GM12801 (cell line): ENCODE results near the gene FILIP1L.

Experiments
- CTCF ChIP-seq: IDR thresholded peaks from one replicate; pipeline ENCODE4 v1.5.1; 2011; ENCODE audit warnings: control low read depth; ENCODE audit not compliant: insufficient read length; ENCODE audit errors: extremely low read depth

FILIP1L gene

DNA sequence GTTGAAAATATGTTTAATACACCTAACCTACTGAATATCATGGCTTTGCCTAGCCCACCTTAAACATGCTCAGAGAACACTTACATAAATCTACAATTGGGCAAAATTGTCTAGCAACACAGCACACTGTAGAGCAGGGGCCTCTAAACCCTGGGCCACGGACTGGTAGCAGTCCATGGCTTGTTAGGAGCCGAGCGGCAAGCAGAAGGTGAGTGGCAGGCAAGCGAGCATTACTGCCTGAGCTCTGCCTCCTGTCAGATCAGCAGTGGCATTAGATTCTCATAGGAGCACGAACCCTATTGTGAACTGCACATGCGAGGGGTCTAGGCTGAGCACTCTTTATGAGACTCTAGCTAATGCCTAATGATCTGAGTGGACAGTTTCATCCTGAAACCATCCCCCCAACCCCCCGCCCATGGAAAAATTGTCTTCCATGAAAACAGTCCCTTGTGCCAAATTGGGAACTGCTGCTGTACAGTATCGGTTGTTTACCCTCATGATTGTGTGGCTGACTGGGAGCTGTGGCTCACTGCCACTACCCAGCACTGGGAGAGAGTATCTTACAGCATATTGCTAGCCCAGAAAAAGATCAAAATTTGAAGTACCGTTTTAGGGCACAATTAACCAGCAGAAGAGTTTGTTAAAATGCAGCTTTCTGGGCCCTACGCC, 270.6 kb downstream of the FILIP1L start:
- TF ChIP-seq CTCF = no peak

DNA sequence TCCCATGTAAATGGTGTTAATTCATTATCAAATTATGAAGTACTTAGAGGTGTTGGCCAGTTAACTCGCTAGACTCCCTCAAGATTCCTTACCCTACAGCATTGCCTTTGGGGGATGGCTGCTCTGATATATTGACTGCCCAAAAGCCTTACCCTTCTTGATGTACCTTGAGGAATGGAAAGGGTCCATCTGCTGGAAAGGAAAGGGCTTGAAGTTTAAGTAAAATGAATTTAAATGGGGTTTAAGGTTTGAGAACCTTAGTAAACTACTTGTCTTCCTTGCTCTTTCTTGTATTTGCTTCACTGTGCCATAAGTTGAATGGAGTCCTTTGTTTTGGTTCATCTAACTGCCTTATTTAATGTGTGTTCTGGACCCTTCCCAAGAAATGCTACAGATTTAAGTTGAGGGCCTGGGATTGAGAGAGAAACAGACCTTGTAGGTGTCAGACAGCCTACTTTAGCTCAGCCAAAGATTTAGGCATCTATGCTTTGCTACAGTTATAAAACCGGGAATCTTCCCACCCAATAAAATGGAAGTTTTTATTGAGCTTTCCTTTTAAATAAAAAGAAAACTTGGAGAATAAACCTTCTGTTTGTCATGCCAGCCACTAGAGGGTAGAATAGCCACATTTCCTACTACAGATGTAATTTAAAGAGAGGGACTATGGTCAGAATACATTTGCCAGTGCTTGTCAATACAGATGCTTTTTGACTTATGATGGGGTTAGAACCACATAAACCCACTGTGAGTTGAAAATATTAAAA, 271.3 kb downstream of the FILIP1L start:
- no peak for TF ChIP-seq CTCF

DNA sequence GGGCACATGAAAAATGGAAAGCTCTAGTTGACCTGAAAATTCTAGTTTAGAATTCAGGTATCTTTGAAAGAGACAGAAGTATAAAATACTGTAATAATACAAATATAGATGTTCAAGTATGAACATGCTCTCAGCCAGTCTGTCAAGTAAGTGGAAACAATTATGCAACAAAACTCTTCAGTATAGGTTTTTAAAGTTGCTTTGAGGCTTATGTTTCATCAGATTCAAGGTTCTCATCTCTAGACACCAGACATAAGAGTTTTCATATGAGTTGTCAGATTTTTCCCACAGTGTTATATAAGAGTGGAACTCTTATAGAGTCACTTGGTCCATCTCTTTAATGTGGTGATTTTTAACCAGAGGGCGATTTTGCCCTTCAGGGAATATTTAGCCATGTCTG, 274.7 kb downstream of the FILIP1L start:
- TF ChIP-seq CTCF = no peak

DNA sequence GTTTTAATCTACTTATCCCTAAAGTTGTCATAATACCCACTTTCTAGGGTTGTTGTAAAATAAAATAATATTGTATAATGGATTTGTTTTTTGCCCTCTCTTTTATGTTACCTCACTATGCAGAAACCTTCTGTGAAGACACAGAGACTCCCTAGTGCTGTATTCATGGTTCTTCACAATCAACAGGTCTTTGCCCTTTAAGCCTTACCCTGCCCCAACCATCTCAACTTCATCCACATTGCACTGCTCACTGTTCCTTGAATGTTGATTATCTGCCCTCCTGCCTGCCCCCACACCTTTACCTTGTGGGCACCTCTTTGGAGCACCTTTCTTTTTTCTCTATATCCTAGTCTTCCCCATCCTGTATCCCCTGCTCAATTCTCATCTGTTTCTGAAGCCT, 275.5 kb downstream of the FILIP1L start:
- TF ChIP-seq CTCF = no peak

GRCh38 chr3:99837715-99838114, 276.6 kb downstream of the FILIP1L start:
- no peak for TF ChIP-seq CTCF

DNA sequence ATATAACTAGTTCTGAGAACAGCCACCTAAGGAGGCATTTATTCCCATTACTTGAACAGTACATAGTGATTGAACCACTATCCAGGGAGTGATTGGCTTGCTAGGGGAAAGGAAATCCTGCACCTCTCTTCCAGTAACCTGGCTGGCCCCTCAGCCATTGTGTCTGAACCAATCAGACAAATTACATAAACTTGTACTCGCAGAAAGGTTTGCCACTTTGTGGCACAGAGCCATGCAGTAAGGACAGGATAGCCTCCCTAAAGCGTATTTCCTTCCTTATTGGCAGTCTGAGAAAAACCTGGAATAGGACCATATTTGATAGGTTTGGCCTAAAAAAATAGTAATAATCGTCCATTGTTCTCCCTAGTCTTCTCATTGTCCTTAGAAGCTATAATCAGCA, 277.6 kb downstream of the FILIP1L start:
- TF ChIP-seq CTCF = no peak

- TF ChIP-seq CTCF = no peak
Measured at GRCh38 chr3:99834211-99834957, 279.9 kb downstream of the FILIP1L start.
